Stimulated activated effector memory CD8-positive, alpha-beta T cell treated with anti-CD3 and anti-CD28 coated beads, Interleukin-12 subunit alpha, Interleukin-12 subunit beta, amount 100 ng/mL, for 72 hours (primary cell): ENCODE measurements around the gene YEATS2.
A peak's percentile ranks its signal among the peaks of the same experiment; 100 is the strongest.
"Not testable (repeated sequence)": the region's sequence is repeated elsewhere in the genome, so short reads cannot be mapped to it uniquely, and the experiment has no call there.

Experiments used
- ATAC-seq: fragments of 150-1000 bp; cut with Tn5 transposase; 2 replicates; pipeline ENCODE4 v1.10.0; 2021
- DNase-seq, 2 donors: peaks; one replicate each; pipeline ENCODE4 v3.0.0; 2021 to 2022; ENCODE audit warnings: low spot score in 2 of 2
- H3K27ac Mint-ChIP-seq: one replicate; pipeline ENCODE4 v1.8.0; 2022; ENCODE audit warnings: mild to moderate bottlenecking, mixed read lengths
- H3K36me3 Mint-ChIP-seq: one replicate; pipeline ENCODE4 v1.8.0; 2022; ENCODE audit warnings: mild to moderate bottlenecking, mixed read lengths
- H3K4me1 Mint-ChIP-seq: one replicate; pipeline ENCODE4 v1.8.0; 2022; ENCODE audit warnings: mixed read lengths
- H3K4me3 Mint-ChIP-seq: one replicate; pipeline ENCODE4 v1.8.0; 2022; ENCODE audit warnings: mild to moderate bottlenecking, mixed read lengths
- H3K9me3 Mint-ChIP-seq: one replicate; pipeline ENCODE4 v1.8.0; 2022; ENCODE audit warnings: mixed read lengths

The YEATS2 gene

GRCh38 chr3:183698318-183698751 is 738 bp downstream of the YEATS2 start:
- DNase-seq, result no peak
- H3K27ac Mint-ChIP-seq, result peak overlapping the region; percentile 82
- H3K4me3 Mint-ChIP-seq, result peak overlapping the region; percentile 80
- H3K9me3 Mint-ChIP-seq, result no peaks in the 10 kb centered on the region
- peaks cover 46% of the 10 kb centered on the region for H3K36me3 Mint-ChIP-seq
- H3K4me1 Mint-ChIP-seq, result peaks cover 36% of the 10 kb centered on the region
- peak; percentile 41 for ATAC-seq

- Mint-ChIP-seq H3K4me1 (peaks cover 36% of the 10 kb centered on the region), H3K9me3 (no peaks in the 10 kb centered on the region), H3K36me3 (peaks cover 46% of the 10 kb centered on the region), H3K27ac (peak overlapping the region; percentile 82), H3K4me3 (peak overlapping the region; percentile 80)
- no peak for DNase-seq
- ATAC-seq, result no peak
Measured at GRCh38 chr3:183698756-183699155, 1.2 kb downstream of the YEATS2 start.

GRCh38 chr3:183699238-183699947 is 1.8 kb downstream of the YEATS2 start:
- peaks cover 46% of the 10 kb centered on the region for H3K36me3 Mint-ChIP-seq
- peak overlapping the region; percentile 80 for H3K4me3 Mint-ChIP-seq
- peaks cover 41% of the 10 kb centered on the region for H3K4me1 Mint-ChIP-seq
- no peak for DNase-seq
- no peaks in the 10 kb centered on the region for H3K9me3 Mint-ChIP-seq
- ATAC-seq, result no peak
- peak overlapping the region; percentile 82 for H3K27ac Mint-ChIP-seq

GRCh38 chr3:183701744-183702143 is 4.1 kb downstream of the YEATS2 start:
- H3K27ac Mint-ChIP-seq, result peak overlapping the region; percentile 4

GRCh38 chr3:183703892-183704291 is 6.3 kb downstream of the YEATS2 start:
- peak in 1 of 2 donors; percentile 18 for DNase-seq
- not testable (repeated sequence) for H3K9me3 Mint-ChIP-seq, H3K27ac Mint-ChIP-seq, ATAC-seq, H3K4me3 Mint-ChIP-seq
- Mint-ChIP-seq H3K4me1 (peaks cover 51% of the 10 kb centered on the region), H3K36me3 (peaks cover 50% of the 10 kb centered on the region)

More at GRCh38 chr3:183701744-183702143, 4.1 kb downstream of the YEATS2 start:
- no peak for DNase-seq
- H3K4me1 Mint-ChIP-seq, result peaks cover 54% of the 10 kb centered on the region
- H3K36me3 Mint-ChIP-seq, result peaks cover 58% of the 10 kb centered on the region
- H3K9me3 Mint-ChIP-seq, result no peaks in the 10 kb centered on the region
- no peak for ATAC-seq
- no peak overlapping the region for H3K4me3 Mint-ChIP-seq

GRCh38 chr3:183710231-183710630 is 12.6 kb downstream of the YEATS2 start:
- Mint-ChIP-seq H3K27ac (no peak overlapping the region), H3K9me3 (no peaks in the 10 kb centered on the region)

GRCh38 chr3:183711516-183711915 is 13.9 kb downstream of the YEATS2 start:
- DNase-seq (no peak), ATAC-seq (no peak)
- H3K4me1 Mint-ChIP-seq, result no peaks in the 10 kb centered on the region
- no peaks in the 10 kb centered on the region for H3K9me3 Mint-ChIP-seq
- H3K36me3 Mint-ChIP-seq, result peaks cover 57% of the 10 kb centered on the region
- no peak overlapping the region for H3K27ac Mint-ChIP-seq
- no peak overlapping the region for H3K4me3 Mint-ChIP-seq

More at GRCh38 chr3:183710231-183710630, 12.6 kb downstream of the YEATS2 start:
- Mint-ChIP-seq H3K36me3 (peaks cover 54% of the 10 kb centered on the region), H3K4me1 (peaks cover 12% of the 10 kb centered on the region), H3K4me3 (no peak overlapping the region)
- ATAC-seq (no peak), DNase-seq (no peak)

GRCh38 chr3:183714622-183715021 is 17.0 kb downstream of the YEATS2 start:
- Mint-ChIP-seq H3K9me3 (no peaks in the 10 kb centered on the region), H3K4me1 (no peaks in the 10 kb centered on the region), H3K36me3 (peaks cover 79% of the 10 kb centered on the region), H3K27ac (no peak overlapping the region), H3K4me3 (no peak overlapping the region)
- ATAC-seq (no peak), DNase-seq (no peak)

GRCh38 chr3:183718012-183718411 is 20.4 kb downstream of the YEATS2 start:
- no peak overlapping the region for H3K27ac Mint-ChIP-seq
- no peaks in the 10 kb centered on the region for H3K4me1 Mint-ChIP-seq
- H3K9me3 Mint-ChIP-seq, result no peaks in the 10 kb centered on the region
- ATAC-seq, result no peak
- H3K4me3 Mint-ChIP-seq, result no peak overlapping the region
- DNase-seq, result no peak
- peaks cover 95% of the 10 kb centered on the region for H3K36me3 Mint-ChIP-seq

GRCh38 chr3:183725387-183725786 is 27.8 kb downstream of the YEATS2 start:
- no peaks in the 10 kb centered on the region for H3K9me3 Mint-ChIP-seq

GRCh38 chr3:183728204-183728603 is 30.6 kb downstream of the YEATS2 start:
- ATAC-seq (no peak), DNase-seq (no peak)
- H3K4me3 Mint-ChIP-seq, result no peak overlapping the region
- H3K27ac Mint-ChIP-seq, result no peak overlapping the region
- H3K9me3 Mint-ChIP-seq, result no peaks in the 10 kb centered on the region
- H3K4me1 Mint-ChIP-seq, result no peaks in the 10 kb centered on the region
- peaks cover 100% of the 10 kb centered on the region for H3K36me3 Mint-ChIP-seq

More at GRCh38 chr3:183725387-183725786, 27.8 kb downstream of the YEATS2 start:
- Mint-ChIP-seq H3K4me1 (no peaks in the 10 kb centered on the region), H3K36me3 (peaks cover 100% of the 10 kb centered on the region), H3K4me3 (no peak overlapping the region), H3K27ac (no peak overlapping the region)
- no peak for ATAC-seq
- no peak for DNase-seq

- ATAC-seq, result no peak
- Mint-ChIP-seq H3K9me3 (no peaks in the 10 kb centered on the region), H3K4me1 (peaks cover 8% of the 10 kb centered on the region), H3K36me3 (peaks cover 100% of the 10 kb centered on the region), H3K4me3 (no peak overlapping the region), H3K27ac (no peak overlapping the region)
- no peak for DNase-seq
Measured at GRCh38 chr3:183730361-183730760, 32.8 kb downstream of the YEATS2 start.

- no peaks in the 10 kb centered on the region for H3K9me3 Mint-ChIP-seq
- no peak overlapping the region for H3K4me3 Mint-ChIP-seq
- peaks cover 100% of the 10 kb centered on the region for H3K36me3 Mint-ChIP-seq
- peaks cover 8% of the 10 kb centered on the region for H3K4me1 Mint-ChIP-seq
- no peak for ATAC-seq
- no peak overlapping the region for H3K27ac Mint-ChIP-seq
- DNase-seq, result no peak
Measured at GRCh38 chr3:183731611-183732010, 34.0 kb downstream of the YEATS2 start.

GRCh38 chr3:183733553-183733952 is 36.0 kb downstream of the YEATS2 start:
- ATAC-seq, result no peak
- Mint-ChIP-seq H3K4me1 (peaks cover 8% of the 10 kb centered on the region), H3K27ac (no peak overlapping the region), H3K9me3 (no peaks in the 10 kb centered on the region), H3K4me3 (no peak overlapping the region), H3K36me3 (peaks cover 98% of the 10 kb centered on the region)
- DNase-seq, result no peak

GRCh38 chr3:183734750-183735494 is 37.3 kb downstream of the YEATS2 start:
- no peak for DNase-seq
- H3K36me3 Mint-ChIP-seq, result peaks cover 84% of the 10 kb centered on the region

GRCh38 chr3:183737116-183737515 is 39.5 kb downstream of the YEATS2 start:
- Mint-ChIP-seq H3K36me3 (peaks cover 82% of the 10 kb centered on the region), H3K27ac (no peak overlapping the region)

More at GRCh38 chr3:183734750-183735494, 37.3 kb downstream of the YEATS2 start:
- H3K9me3 Mint-ChIP-seq, result no peaks in the 10 kb centered on the region
- H3K4me3 Mint-ChIP-seq, result no peak overlapping the region
- ATAC-seq, result no peak
- peaks cover 8% of the 10 kb centered on the region for H3K4me1 Mint-ChIP-seq
- H3K27ac Mint-ChIP-seq, result no peak overlapping the region

More at GRCh38 chr3:183737116-183737515, 39.5 kb downstream of the YEATS2 start:
- no peak for ATAC-seq
- Mint-ChIP-seq H3K4me1 (peaks cover 8% of the 10 kb centered on the region), H3K9me3 (no peaks in the 10 kb centered on the region), H3K4me3 (no peak overlapping the region)
- no peak for DNase-seq
